HepG2 (cell line): ENCODE results near the gene EEPD1. TPM values are rescaled to one million over a fixed set of nuclear protein-coding genes. Genes with fewer than 3 reads are reported as not detected.

Experiments
- ATAC-seq: fragments of 200-7000 bp; cut with Tn5 transposase; 3 replicates; pipeline ENCODE4 v1.9.1; 2020; ENCODE audit warnings: mild to moderate bottlenecking, moderate library complexity
- BruUV-seq: library from RNA; stranded (reverse); fragments of 400-500 nt; replicated peaks from 2 replicates; lab custom pipeline; 2021; lab: Mats Ljungman, UMichigan
- CTCF ChIA-PET: fragments of 300-600 bp; formaldehyde crosslinking; extraction: SDS; loops from one replicate; lab custom pipeline; 2021; ENCODE audit warnings: low total read pairs, inconsistent platforms, low intra/inter-chr PET ratio; lab: Yijun Ruan, JAX
- POLR2A ChIA-PET: fragments of 350-600 bp; sonication (Branson Sonifier 250); formaldehyde crosslinking; loops from one replicate; lab custom pipeline; 2020; ENCODE audit warnings: antibody characterized with exemption, inconsistent platforms; lab: Yijun Ruan, JAX
- DNase-seq: peaks from one replicate; pipeline ENCODE4 v3.0.0-alpha.2; 2015; ENCODE audit warnings: low spot score
- FAIRE-seq: peaks from 3 replicates; lab custom pipeline; 2011; peaks lifted over from hg19 to GRCh38; lab: Jason Lieb, UNC
- H2AFZ ChIP-seq: one replicate; pipeline ENCODE4 v1.6.1; 2011; ENCODE audit warnings: low read length, inconsistent platforms
- H3K27ac ChIP-seq: fragments of 300-600 bp; 3 replicates; pipeline ENCODE4 v1.8.0; 2011; ENCODE audit warnings: mixed run types, mild to moderate bottlenecking, mixed read lengths, low read length, inconsistent platforms; ENCODE audit not compliant: insufficient read depth; ENCODE audit errors: extremely low read length
- H3K27me3 ChIP-seq, 2 experiments: fragments of 200-600 bp in 1 of 2; 2 replicates in 1 of 2; 3 replicates in 1 of 2; pipeline versions ENCODE4 v1.6.0 to v1.8.0; 2011; ENCODE audit warnings: low read length in 2 of 2, mild to moderate bottlenecking in 2 of 2, moderate library complexity in 2 of 2, inconsistent platforms in 1 of 2; ENCODE audit not compliant: insufficient read depth in 2 of 2, control insufficient read depth in 1 of 2
- H3K36me3 ChIP-seq, 2 experiments: fragments of 200-600 bp in 1 of 2; replicated peaks in 1 of 2; 2 replicates in 1 of 2; 3 replicates in 1 of 2; pipeline versions ENCODE4 v1.5.1 to v1.8.0; 2011; ENCODE audit warnings: low read length in 2 of 2, inconsistent platforms in 1 of 2; ENCODE audit not compliant: insufficient read depth in 2 of 2, control insufficient read depth in 1 of 2
- H3K4me1 ChIP-seq: 2 replicates; pipeline ENCODE4 v1.5.1; 2012; ENCODE audit warnings: low read length, inconsistent platforms; ENCODE audit not compliant: insufficient read depth
- H3K4me2 ChIP-seq: 2 replicates; pipeline ENCODE4 v1.6.0; 2011; ENCODE audit warnings: low read depth, low read length, inconsistent platforms
- H3K4me3 ChIP-seq, 3 experiments: fragments of 200-600 bp in 1 of 3; sonication (generic), shearing (Covaris generic) in 1 of 3; replicated peaks in 1 of 3; 2 replicates each; pipeline ENCODE4 v1.5.1; 2011 to 2016; ENCODE audit warnings: low read length in 3 of 3, inconsistent platforms in 2 of 3, low read depth in 2 of 3, mild to moderate bottlenecking in 2 of 3, control low read depth in 1 of 3, mixed read lengths in 1 of 3; ENCODE audit not compliant: insufficient read depth in 1 of 3
- H3K79me2 ChIP-seq: one replicate; pipeline ENCODE4 v1.6.1; 2011; ENCODE audit warnings: low read length, inconsistent platforms; ENCODE audit not compliant: insufficient read depth
- H3K9ac ChIP-seq: 2 replicates; pipeline ENCODE4 v1.6.0; 2011; ENCODE audit warnings: mild to moderate bottlenecking, low read depth, low read length, inconsistent platforms; ENCODE audit not compliant: insufficient read depth
- H3K9me3 ChIP-seq: 2 replicates; pipeline ENCODE4 v1.5.1; 2012; ENCODE audit warnings: mild to moderate bottlenecking, low read length
- H4K20me1 ChIP-seq: 2 replicates; pipeline ENCODE4 v1.6.0; 2011; ENCODE audit warnings: inconsistent platforms, mild to moderate bottlenecking, low read length, moderate library complexity; ENCODE audit not compliant: insufficient read depth
- FOSL1 ChIP-seq: sonication (generic); formaldehyde crosslinking; IDR thresholded peaks from 2 replicates; pipeline ENCODE4 v1.9.0; 2021; ENCODE audit warnings: missing genetic modification reagents, borderline replicate concordance
- GTF3A ChIP-seq: sonication (generic); formaldehyde crosslinking; conservative IDR thresholded peaks from 2 replicates; pipeline ENCODE4 v1.4.0; 2020; ENCODE audit warnings: mild to moderate bottlenecking, missing genetic modification reagents
- MLLT10 ChIP-seq: sonication (generic); formaldehyde crosslinking; IDR thresholded peaks from 2 replicates; pipeline ENCODE4 v1.4.0; 2020; ENCODE audit warnings: missing genetic modification reagents
- ONECUT2 ChIP-seq: sonication (generic); formaldehyde crosslinking; IDR thresholded peaks from 2 replicates; pipeline ENCODE4 v1.4.0; 2020; ENCODE audit warnings: missing genetic modification reagents
- PAWR ChIP-seq: sonication (generic); formaldehyde crosslinking; IDR thresholded peaks from 2 replicates; pipeline ENCODE4 v1.4.0; 2020; ENCODE audit warnings: missing genetic modification reagents, mild to moderate bottlenecking, borderline replicate concordance
- RFXANK ChIP-seq: IDR thresholded peaks from 2 replicates; pipeline ENCODE4 v1.6.1; 2016
- TOPORS ChIP-seq: sonication (generic); formaldehyde crosslinking; IDR thresholded peaks from 2 replicates; pipeline ENCODE4 v1.8.0; 2023; ENCODE audit warnings: mild to moderate bottlenecking, missing genetic modification reagents
- ZNF264 ChIP-seq: sonication (generic); formaldehyde crosslinking; IDR thresholded peaks from 2 replicates; pipeline ENCODE4 v1.4.0; 2020; ENCODE audit warnings: missing genetic modification reagents
- ZNF446 ChIP-seq: sonication (generic); formaldehyde crosslinking; IDR thresholded peaks from 2 replicates; pipeline ENCODE4 v1.5.0; 2020; ENCODE audit warnings: mild to moderate bottlenecking, missing genetic modification reagents
- ZNF557 ChIP-seq: sonication (generic); formaldehyde crosslinking; IDR thresholded peaks from 2 replicates; pipeline ENCODE4 v1.4.0; 2020; ENCODE audit warnings: missing genetic modification reagents
- ZNF558 ChIP-seq: sonication (generic); formaldehyde crosslinking; IDR thresholded peaks from 2 replicates; pipeline ENCODE4 v1.9.0; 2022; ENCODE audit warnings: mild to moderate bottlenecking, missing genetic modification reagents, borderline replicate concordance
- ZNF629 ChIP-seq: sonication (generic); formaldehyde crosslinking; conservative IDR thresholded peaks from 2 replicates; pipeline ENCODE4 v1.5.0; 2020; ENCODE audit warnings: missing genetic modification reagents
- ZNF816 ChIP-seq: sonication (generic); formaldehyde crosslinking; IDR thresholded peaks from 2 replicates; pipeline ENCODE4 v1.8.0; 2022; ENCODE audit warnings: missing genetic modification reagents, mild to moderate bottlenecking, borderline replicate concordance
- WGBS: methylation state at CpG from one replicate; pipeline ENCODE4 v1.1.6; 2017; ENCODE audit warnings: low lambda C conversion rate; 5-methylcytosine and 5-hydroxymethylcytosine counted together
- in situ Hi-C: cut with HindIII; loops from 2 replicates; pipeline ENCODE4 v1.10.0; 2017; ENCODE audit warnings: low pct_unique_long_range_greater_than_20kb; ENCODE audit not compliant: extremely low pct_ligation_motif_present
- intact Hi-C: fragments of 100-400 bp; cut with micrococcal nuclease; formaldehyde crosslinking; loops from one replicate; pipeline ENCODE4 v1.10.0; 2022; ENCODE audit not compliant: unreplicated experiment
- polyA plus RNA-seq, 8 experiments: library from polyadenylated mRNA; depleted of rRNA in 3 of 8; stranded (reverse) in 7 of 8; unstranded in 1 of 8; fragments of >200 nt; fragmentation: Illumina TruSeq in 4 of 8; extraction: Trizol in 4 of 8; gene quantifications; 2 replicates each; pipeline versions ENCODE4 v1.2.1 to v1.2.3, GENCODE V29; 2011 to 2016; ENCODE audit warnings: low read depth in 4 of 8, missing spikeins in 1 of 8, mixed read lengths in 1 of 8; ENCODE audit not compliant: insufficient read depth in 1 of 8
- total RNA-seq, 5 experiments: library from RNA; depleted of rRNA; stranded (reverse); fragments of >200 nt; fragmentation: Illumina TruSeq; extraction: Trizol; gene quantifications; 2 replicates each; pipeline ENCODE4 v1.2.3, GENCODE V29; 2016; ENCODE audit warnings: low read depth in 1 of 5

The EEPD1 gene
- total and polyA plus RNA-seq, 2 of the 13 experiments (the other 11 are each of a cell fraction or from before 2014, with no cell fraction given): 10.1 to 16.4 TPM

- no peak overlapping the region for H3K4me2 ChIP-seq
- no peaks in the 10 kb centered on the region for H3K79me2 ChIP-seq
- peaks cover 13 to 35% of the 10 kb centered on the region in 2 experiments; a peak in 4 of 5 replicates for H3K36me3 ChIP-seq
- TF ChIP-seq ONECUT2 (CRISPR knock-in tag): no peak
- TF ChIP-seq ZNF557 (CRISPR knock-in tag): no peak
- TF ChIP-seq ZNF816 (CRISPR knock-in tag): no peak
- no peak for TF ChIP-seq FOSL1 (CRISPR knock-in tag)
- TF ChIP-seq GTF3A (CRISPR knock-in tag): no peak
- no peak for TF ChIP-seq RFXANK (CRISPR knock-in tag)
- TF ChIP-seq ZNF446 (CRISPR knock-in tag): no peak
- TF ChIP-seq MLLT10 (CRISPR knock-in tag): no peak
- no peak for TF ChIP-seq TOPORS
- TF ChIP-seq ZNF558 (CRISPR knock-in tag): no peak
- TF ChIP-seq ZNF264: no peak
- TF ChIP-seq PAWR (CRISPR knock-in tag): no peak
- no peak for TF ChIP-seq ZNF629
- TF ChIP-seq, all 625 proteins: peak for 0
- in situ Hi-C loops (loop anchor here (10.0 kb wide), 1 partner anchor 141 kb away; the partner anchor contains the start of gene EEPD1), intact Hi-C loops (no loop called here)
- ChIA-PET POLR2A (no interaction called here), CTCF (no interaction called here)
- Histone ChIP-seq H3K27me3 (no peaks in the 10 kb centered on the region), H4K20me1 (no peaks in the 10 kb centered on the region), H3K9me3 (no peaks in the 10 kb centered on the region), H3K4me1 (peaks cover 17% of the 10 kb centered on the region), H3K4me3 (no peak overlapping the region), H2AFZ (no peak overlapping the region), H3K27ac (no peak overlapping the region), H3K9ac (no peak overlapping the region)
- WGBS: 95% methylated on average over 1 of the region's 1 CpG
- FAIRE-seq: no peak
- DNase-seq: no peak
- ATAC-seq: no peak
- no TSS peak for BruUV-seq
Measured at GRCh38 chr7:36296284-36296683, 143.2 kb downstream of the EEPD1 start.
